ENCODE data around the gene PGP. TPM values are rescaled to one million over a fixed set of nuclear protein-coding genes. Genes with fewer than 3 reads are reported as not detected.

The PGP gene
- total RNA-seq, 1 experiment from 2014 or later = 38.3 TPM

- Histone ChIP-seq H2BK5ac (ENCODE audit: insufficient read length, low read length) (no peak overlapping the region), H3T11ph (ENCODE audit: low read length) (no peak overlapping the region), H3K23me2 (ENCODE audit: insufficient read length, low read depth, low read length, poor library complexity, severe bottlenecking) (peaks cover 4% of the 10 kb centered on the region), H3K4me1 (ENCODE audit: insufficient read depth, low read length) (no peaks in the 10 kb centered on the region), H3K56ac (ENCODE audit: insufficient read length, low read depth, low read length) (no peak overlapping the region), H3K79me2 (ENCODE audit: insufficient read depth, low read length) (no peaks in the 10 kb centered on the region), H3K23ac (ENCODE audit: insufficient read length, low read depth, low read length) (no peak overlapping the region), H2BK20ac (ENCODE audit: low read depth, low read length, poor library complexity, severe bottlenecking) (no peak overlapping the region), H3K79me1 (ENCODE audit: insufficient read depth, low read depth, low read length, poor library complexity, severe bottlenecking) (no peaks in the 10 kb centered on the region), H2BK120ac (ENCODE audit: low read depth, low read length, poor library complexity, severe bottlenecking) (no peak overlapping the region), H2BK12ac (ENCODE audit: insufficient read length, low read depth, low read length) (no peak overlapping the region), H2BK15ac (ENCODE audit: low read depth, low read length) (no peak overlapping the region; the same call in 1 of the 2 replicates), H3K4ac (ENCODE audit: low read depth, low read length) (no peak overlapping the region), H3K18ac (ENCODE audit: insufficient read length, low read depth, low read length) (no peak overlapping the region), H4K20me1 (ENCODE audit: control insufficient read depth, insufficient read depth, insufficient read length) (no peaks in the 10 kb centered on the region), H4K8ac (replicated peaks; ENCODE audit: insufficient read length, low read depth, low read length) (no peak overlapping the region), H3K9ac (ENCODE audit: extremely low read depth, insufficient read length, low read length) (no peak overlapping the region), H2AFZ (ENCODE audit: low read length) (no peak overlapping the region), H3K14ac (ENCODE audit: insufficient read depth, low read length) (no peak overlapping the region), H3K4me2 (ENCODE audit: insufficient read depth, insufficient read length, low read length) (no peak overlapping the region), H2AK5ac (ENCODE audit: insufficient read length, low read length) (no peak overlapping the region), H3K27me3 (ENCODE audit: insufficient read depth, low read length) (no peaks in the 10 kb centered on the region), H4K5ac (ENCODE audit: insufficient read length, low read depth, low read length) (no peak overlapping the region), H3K27ac (ENCODE audit: insufficient read length, low read depth, low read length) (no peak overlapping the region), H3K9me3 (ENCODE audit: control insufficient read depth, low read depth, low read length) (no peaks in the 10 kb centered on the region), H4K91ac (ENCODE audit: insufficient read length, low read depth, low read length) (no peak overlapping the region)
- no CpG with 5 or more reads among the region's 18 CpGs for WGBS (ENCODE audit: extremely low coverage, insufficient read length, low lambda C conversion rate)
- Mint-ChIP-seq H3K36me3 (ENCODE audit: insufficient read depth in 1 of 3, low read depth in 3 of 3) (peaks cover 11 to 40% (median 37%) of the 10 kb centered on the region in 3 experiments), H3K27ac (0 out of 7 replicates have a peak overlapping the region, but pooled peaks of 1 of the 3 experiments have one; percentile 65), H3K27me3 (ENCODE audit: low read depth) (no peaks in the 10 kb centered on the region), H3K4me3 (peak overlapping the region in 1 of 2 experiments; percentile 40; a peak in 1 of 5 replicates), H3K4me1 (peaks cover 3 to 4% of the 10 kb centered on the region in 2 experiments), H3K9me3 (no peaks in the 10 kb centered on the region)
- no peak for DNase-seq
- TF ChIP-seq, protein P1, sequence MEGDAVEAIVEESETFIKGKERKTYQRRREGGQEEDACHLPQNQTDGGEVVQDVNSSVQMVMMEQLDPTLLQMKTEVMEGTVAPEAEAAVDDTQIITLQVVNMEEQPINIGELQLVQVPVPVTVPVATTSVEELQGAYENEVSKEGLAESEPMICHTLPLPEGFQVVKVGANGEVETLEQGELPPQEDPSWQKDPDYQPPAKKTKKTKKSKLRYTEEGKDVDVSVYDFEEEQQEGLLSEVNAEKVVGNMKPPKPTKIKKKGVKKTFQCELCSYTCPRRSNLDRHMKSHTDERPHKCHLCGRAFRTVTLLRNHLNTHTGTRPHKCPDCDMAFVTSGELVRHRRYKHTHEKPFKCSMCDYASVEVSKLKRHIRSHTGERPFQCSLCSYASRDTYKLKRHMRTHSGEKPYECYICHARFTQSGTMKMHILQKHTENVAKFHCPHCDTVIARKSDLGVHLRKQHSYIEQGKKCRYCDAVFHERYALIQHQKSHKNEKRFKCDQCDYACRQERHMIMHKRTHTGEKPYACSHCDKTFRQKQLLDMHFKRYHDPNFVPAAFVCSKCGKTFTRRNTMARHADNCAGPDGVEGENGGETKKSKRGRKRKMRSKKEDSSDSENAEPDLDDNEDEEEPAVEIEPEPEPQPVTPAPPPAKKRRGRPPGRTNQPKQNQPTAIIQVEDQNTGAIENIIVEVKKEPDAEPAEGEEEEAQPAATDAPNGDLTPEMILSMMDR (conservative IDR thresholded peaks at IDR 0.05) = no peak
Observed at GRCh38 chr16:2177101-2177500, 37.5 kb downstream of the PGP start.

Measured in H9 (cell line).